GM12873 (cell line): ENCODE data around the gene CACNA1E.

Experiments used
- CTCF ChIP-seq: IDR thresholded peaks from 2 replicates; pipeline ENCODE4 v1.5.1; 2012; ENCODE audit warnings: low read depth, mild to moderate bottlenecking, moderate library complexity, low read length, control low read depth; ENCODE audit not compliant: insufficient read depth; ENCODE audit errors: missing control alignments

Gene CACNA1E

DNA sequence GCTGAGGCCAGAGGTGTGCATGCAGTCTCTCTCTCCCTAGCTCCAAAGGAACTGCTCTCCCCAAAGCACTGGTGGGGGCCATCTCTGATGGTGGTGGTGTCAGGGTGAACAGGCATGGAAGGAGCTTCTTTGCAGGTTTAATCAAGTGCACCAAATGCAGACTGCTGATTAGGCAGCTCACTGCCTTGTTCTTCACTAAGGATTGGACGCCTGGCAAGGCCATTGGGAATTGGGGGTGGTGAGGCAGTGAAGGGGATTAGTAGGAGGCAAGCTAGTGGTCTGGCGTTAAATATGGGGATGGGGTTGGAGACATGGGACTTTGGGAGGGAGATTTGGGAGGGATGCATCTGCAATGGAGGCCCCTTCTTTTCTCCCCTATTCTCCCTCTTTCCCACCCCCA lies 1.5 kb downstream of the CACNA1E start:
- no peak for TF ChIP-seq CTCF

GRCh38 chr1:181485287-181486097 lies 2.2 kb downstream of the CACNA1E start:
- TF ChIP-seq CTCF, result peak; percentile 34

- TF ChIP-seq CTCF, result no peak
Measured at GRCh38 chr1:181486098-181486420, 2.7 kb downstream of the CACNA1E start.

- no peak for TF ChIP-seq CTCF
Measured at GRCh38 chr1:181488866-181489265, 5.5 kb downstream of the CACNA1E start.

- TF ChIP-seq CTCF, result no peak
Measured at GRCh38 chr1:181490276-181490675, 7.0 kb downstream of the CACNA1E start.

GRCh38 chr1:181490740-181491712 lies 7.7 kb downstream of the CACNA1E start:
- TF ChIP-seq CTCF, result no peak

GRCh38 chr1:181493166-181493565 lies 9.8 kb downstream of the CACNA1E start:
- TF ChIP-seq CTCF, result no peak
